Measurements from ENCODE around the gene STAMBP. TPM values are rescaled to one million over a fixed set of nuclear protein-coding genes. Genes with fewer than 3 reads are reported as not detected.
A peak's percentile ranks its signal among the peaks of the same experiment; 100 is the strongest.
"Not testable (repeated sequence)": the region's sequence is repeated elsewhere in the genome, so short reads cannot be mapped to it uniquely, and the experiment has no call there.

The STAMBP gene
- total RNA-seq, 4 donors from 2014 or later: 22.7 to 1,127 (median 37.3) TPM

DNA sequence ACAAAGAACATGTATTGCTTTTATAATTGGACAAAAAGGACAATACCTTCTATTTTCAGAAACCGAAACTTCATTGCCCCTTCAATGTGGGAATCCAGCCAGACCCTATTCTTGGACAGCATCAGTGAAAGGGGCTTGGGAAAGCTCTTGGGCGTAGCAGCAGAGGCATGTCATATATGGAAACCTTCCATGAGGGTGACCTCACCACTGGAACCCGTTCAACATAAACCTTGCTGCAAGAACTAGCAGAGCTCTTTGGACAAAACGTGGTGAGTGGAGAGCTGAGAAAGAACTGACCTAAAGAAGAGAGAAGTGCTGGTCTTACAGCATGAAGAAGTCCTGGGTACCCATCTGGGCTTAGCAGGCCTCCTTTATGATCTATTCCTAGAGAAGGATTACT is 41.3 kb downstream of the STAMBP start:
- WGBS, 2 donors (ENCODE audit: low coverage in 1 of 2): 46 to 61% methylated on average over 2 to 4 of the region's 4 CpGs
- peak; percentile 66 for DNase-seq
- H3K27me3 ChIP-seq: no peaks in the 10 kb centered on the region
- H3K27ac ChIP-seq: peak overlapping the region; percentile 76 to 82 (median 78)
- no peak overlapping the region for H3K4me3 ChIP-seq
- H3K36me3 ChIP-seq: peaks cover 0 to 5% (median 0%) of the 10 kb centered on the region in 4 donors
- H3K4me1 ChIP-seq: peaks cover 0 to 12% (median 3%) of the 10 kb centered on the region in 4 donors
- TF ChIP-seq EP300 (IDR thresholded peaks at IDR 0.05; ENCODE audit: low read depth): no peak
- TF ChIP-seq POLR2AphosphoS5 (IDR thresholded peaks at IDR 0.05): peak in 2 of 3 donors; percentile 45 to 51
- TF ChIP-seq POLR2A (IDR thresholded peaks at IDR 0.05): no peak
- in situ Hi-C loops (cut with MboI; ENCODE audit: low pct_ligation_motif_present in 1 of 4, low pct_unique_long_range_greater_than_20kb in 1 of 4, low sequenced_read_pairs in 3 of 4): no loop called here
- intact Hi-C loops (cut with DNase I; ENCODE audit: low total_unique reads): no loop called here
- H3K9me3 ChIP-seq: no peaks in the 10 kb centered on the region

DNA sequence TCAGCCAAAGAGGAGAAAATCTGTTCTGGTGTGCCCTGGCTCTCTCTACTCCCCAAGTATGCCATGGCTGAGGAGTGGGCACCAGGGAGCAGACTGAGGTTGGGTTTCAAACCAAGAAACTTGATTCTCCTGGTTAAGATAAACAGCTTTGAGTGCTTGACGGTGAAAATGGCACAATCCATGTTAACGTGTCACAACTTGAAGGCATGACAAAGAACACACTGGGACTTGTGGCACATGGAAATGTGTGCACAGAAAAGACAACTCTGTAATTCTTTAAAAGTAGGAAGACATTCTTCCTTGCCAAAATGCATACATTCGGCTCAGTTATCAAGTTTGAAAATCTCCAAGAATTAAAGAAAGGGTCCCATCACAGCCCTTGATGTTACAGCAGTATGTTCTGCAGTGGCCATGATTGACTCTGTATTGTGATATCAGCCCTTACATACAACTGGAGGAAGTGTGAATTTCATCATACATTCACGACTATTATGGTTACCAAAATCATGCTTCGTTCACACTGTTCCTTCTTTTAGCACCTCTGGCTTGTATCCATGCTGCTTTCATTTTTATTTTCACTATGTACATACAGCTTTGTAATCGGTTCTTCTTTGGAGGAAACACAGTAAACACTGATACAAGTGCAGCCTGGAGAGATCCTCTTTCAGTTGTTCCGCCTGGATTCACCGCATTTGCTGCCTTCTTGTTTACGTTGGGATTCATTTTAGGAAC is 48.5 kb downstream of the STAMBP start:
- peak overlapping the region; percentile 38 to 77 (median 50) for H3K27ac ChIP-seq
- in situ Hi-C loops (cut with MboI; ENCODE audit: low pct_ligation_motif_present in 1 of 4, low pct_unique_long_range_greater_than_20kb in 1 of 4, low sequenced_read_pairs in 3 of 4) (no loop called here), intact Hi-C loops (cut with DNase I; ENCODE audit: low total_unique reads) (no loop called here)
- no peaks in the 10 kb centered on the region for H3K36me3 ChIP-seq
- no peaks in the 10 kb centered on the region for H3K9me3 ChIP-seq
- H3K4me1 ChIP-seq: peaks cover 0 to 11% (median 3%) of the 10 kb centered on the region in 4 donors
- WGBS, 2 donors (ENCODE audit: low coverage in 1 of 2): 29 to 41% methylated on average over 9 of the region's 9 CpGs
- no peak for DNase-seq
- H3K27me3 ChIP-seq: no peaks in the 10 kb centered on the region
- TF ChIP-seq POLR2A (IDR thresholded peaks at IDR 0.05): no peak
- no peak for TF ChIP-seq EP300 (IDR thresholded peaks at IDR 0.05; ENCODE audit: low read depth)
- no peak for TF ChIP-seq POLR2AphosphoS5 (IDR thresholded peaks at IDR 0.05)
- TF ChIP-seq, protein P1, sequence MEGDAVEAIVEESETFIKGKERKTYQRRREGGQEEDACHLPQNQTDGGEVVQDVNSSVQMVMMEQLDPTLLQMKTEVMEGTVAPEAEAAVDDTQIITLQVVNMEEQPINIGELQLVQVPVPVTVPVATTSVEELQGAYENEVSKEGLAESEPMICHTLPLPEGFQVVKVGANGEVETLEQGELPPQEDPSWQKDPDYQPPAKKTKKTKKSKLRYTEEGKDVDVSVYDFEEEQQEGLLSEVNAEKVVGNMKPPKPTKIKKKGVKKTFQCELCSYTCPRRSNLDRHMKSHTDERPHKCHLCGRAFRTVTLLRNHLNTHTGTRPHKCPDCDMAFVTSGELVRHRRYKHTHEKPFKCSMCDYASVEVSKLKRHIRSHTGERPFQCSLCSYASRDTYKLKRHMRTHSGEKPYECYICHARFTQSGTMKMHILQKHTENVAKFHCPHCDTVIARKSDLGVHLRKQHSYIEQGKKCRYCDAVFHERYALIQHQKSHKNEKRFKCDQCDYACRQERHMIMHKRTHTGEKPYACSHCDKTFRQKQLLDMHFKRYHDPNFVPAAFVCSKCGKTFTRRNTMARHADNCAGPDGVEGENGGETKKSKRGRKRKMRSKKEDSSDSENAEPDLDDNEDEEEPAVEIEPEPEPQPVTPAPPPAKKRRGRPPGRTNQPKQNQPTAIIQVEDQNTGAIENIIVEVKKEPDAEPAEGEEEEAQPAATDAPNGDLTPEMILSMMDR (IDR thresholded peaks at IDR 0.05): no peak
- peak overlapping the region in 1 of 4 donors; percentile 13 for H3K4me3 ChIP-seq

GRCh38 chr2:73877984-73878383 is 49.2 kb downstream of the STAMBP start:
- H3K4me3 ChIP-seq; H3K36me3 ChIP-seq; DNase-seq; intact Hi-C loops (cut with DNase I; ENCODE audit: low total_unique reads); in situ Hi-C loops (cut with MboI; ENCODE audit: low pct_ligation_motif_present in 1 of 4, low pct_unique_long_range_greater_than_20kb in 1 of 4, low sequenced_read_pairs in 3 of 4); H3K27me3 ChIP-seq; H3K9me3 ChIP-seq: not testable (repeated sequence)
- WGBS, 2 donors (ENCODE audit: low coverage in 1 of 2): 83 to 94% methylated on average over 2 to 5 of the region's 5 CpGs
- H3K4me1 ChIP-seq: peaks cover 0 to 11% (median 3%) of the 10 kb centered on the region in 4 donors
- peak overlapping the region in 3 of 4 donors; percentile 36 to 77 (median 50) for H3K27ac ChIP-seq

DNA sequence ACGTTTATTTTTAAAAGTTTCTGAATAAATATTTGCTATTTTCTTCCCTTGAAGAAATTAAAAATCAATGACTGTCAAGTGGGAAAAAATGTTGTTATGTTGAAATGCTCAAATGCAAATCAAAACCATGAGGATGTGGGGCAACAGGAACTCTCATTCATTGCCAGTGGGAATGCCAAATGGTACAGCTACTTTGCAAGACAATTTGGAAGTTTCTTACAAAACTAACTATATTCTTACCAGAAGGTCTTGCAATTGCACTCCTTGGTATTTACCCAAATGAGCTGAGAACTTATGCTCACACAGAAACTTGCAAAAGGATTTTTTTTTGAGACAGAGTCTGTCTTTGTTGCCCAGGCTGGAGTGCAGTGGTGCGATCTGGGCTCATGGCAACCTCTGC is 56.6 kb downstream of the STAMBP start:
- no peaks in the 10 kb centered on the region for H3K27me3 ChIP-seq
- no peaks in the 10 kb centered on the region for H3K36me3 ChIP-seq
- no peak overlapping the region for H3K4me3 ChIP-seq
- TF ChIP-seq POLR2AphosphoS5 (IDR thresholded peaks at IDR 0.05): no peak
- no peak for DNase-seq
- H3K4me1 ChIP-seq: no peaks in the 10 kb centered on the region
- no peak overlapping the region for H3K27ac ChIP-seq
- WGBS, 2 donors (ENCODE audit: low coverage in 1 of 2): 35 to 70% methylated on average over 1 to 2 of the region's 2 CpGs
- intact Hi-C loops (cut with DNase I; ENCODE audit: low total_unique reads): no loop called here
- no peaks in the 10 kb centered on the region for H3K9me3 ChIP-seq
- in situ Hi-C loops (cut with MboI; ENCODE audit: low pct_ligation_motif_present in 1 of 4, low pct_unique_long_range_greater_than_20kb in 1 of 4, low sequenced_read_pairs in 3 of 4): no loop called here

DNA sequence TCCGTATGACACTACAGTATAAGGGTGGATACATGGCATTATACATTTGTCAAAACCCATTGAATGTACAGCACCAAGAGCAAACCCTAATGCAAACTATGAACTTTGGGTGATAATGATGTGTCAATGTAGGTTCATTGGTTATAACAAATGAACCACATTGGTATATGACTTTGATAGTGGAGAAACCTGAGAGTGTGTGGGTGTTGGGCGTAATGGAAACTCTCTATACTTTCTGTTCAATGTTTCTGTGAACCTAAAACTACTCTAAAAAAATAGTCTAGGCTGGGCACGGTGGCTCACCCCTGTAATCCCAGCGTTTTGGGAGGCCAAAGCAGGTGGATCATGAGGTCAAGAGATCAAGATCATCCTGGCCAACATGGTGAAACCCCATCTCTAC is 57.6 kb downstream of the STAMBP start:
- no peaks in the 10 kb centered on the region for H3K4me1 ChIP-seq
- TF ChIP-seq POLR2AphosphoS5 (IDR thresholded peaks at IDR 0.05): no peak
- no peak for TF ChIP-seq EP300 (IDR thresholded peaks at IDR 0.05; ENCODE audit: low read depth)
- TF ChIP-seq POLR2A (IDR thresholded peaks at IDR 0.05): no peak
- TF ChIP-seq, protein P1 (IDR thresholded peaks at IDR 0.05): no peak
- in situ Hi-C loops (cut with MboI; ENCODE audit: low pct_ligation_motif_present in 1 of 4, low pct_unique_long_range_greater_than_20kb in 1 of 4, low sequenced_read_pairs in 3 of 4) (no loop called here), intact Hi-C loops (cut with DNase I; ENCODE audit: low total_unique reads) (no loop called here)
- H3K27me3 ChIP-seq: no peaks in the 10 kb centered on the region
- no peak overlapping the region for H3K4me3 ChIP-seq
- 37 to 87% methylated on average over 3 to 4 of the region's 4 CpGs for WGBS, 2 donors (ENCODE audit: low coverage in 1 of 2)
- DNase-seq: no peak
- H3K36me3 ChIP-seq: no peaks in the 10 kb centered on the region
- H3K9me3 ChIP-seq: no peaks in the 10 kb centered on the region
- H3K27ac ChIP-seq: no peak overlapping the region

- WGBS, 2 donors (ENCODE audit: low coverage in 1 of 2): 74 to 82% methylated on average over 9 to 11 of the region's 11 CpGs
- in situ Hi-C loops (cut with MboI; ENCODE audit: low pct_ligation_motif_present in 1 of 4, low pct_unique_long_range_greater_than_20kb in 1 of 4, low sequenced_read_pairs in 3 of 4); intact Hi-C loops (cut with DNase I; ENCODE audit: low total_unique reads); H3K36me3 ChIP-seq; H3K9me3 ChIP-seq; H3K4me1 ChIP-seq; DNase-seq; H3K27me3 ChIP-seq; H3K4me3 ChIP-seq: not testable (repeated sequence)
- H3K27ac ChIP-seq: peak overlapping the region in 1 of 4 donors; percentile 87
Measured at GRCh38 chr2:73887596-73888353, 59.0 kb downstream of the STAMBP start.
